Panc1 (cell line): ENCODE measurements around the gene ASPM. TPM values are rescaled to one million over a fixed set of nuclear protein-coding genes. Genes with fewer than 3 reads are reported as not detected.

ENCODE experiments used
- ATAC-seq: fragments of 200-7000 bp; cut with Tn5 transposase; 2 replicates; pipeline ENCODE4 v1.9.1; 2020; ENCODE audit warnings: mild to moderate bottlenecking, moderate library complexity
- Bru-seq: library from RNA; stranded (reverse); fragments of 400-500 nt; gene quantifications from one replicate; lab custom pipeline; 2021; lab: Mats Ljungman, UMichigan
- BruChase-seq, 2 experiments: library from RNA; stranded (reverse); fragments of 400-500 nt; gene quantifications; one replicate each; lab custom pipeline; 2021; lab: Mats Ljungman, UMichigan
- BruUV-seq: library from RNA; stranded (reverse); fragments of 400-500 nt; replicated peaks from 2 replicates; lab custom pipeline; 2021; lab: Mats Ljungman, UMichigan
- CTCF ChIA-PET: fragments of 300-600 bp; sonication (Branson Sonifier 250); formaldehyde crosslinking; loops from one replicate; lab custom pipeline; 2022; ENCODE audit warnings: antibody characterized with exemption; lab: Charles Lee
- POLR2A ChIA-PET: fragments of 300-600 bp; sonication (Branson Sonifier 250); formaldehyde crosslinking; loops from one replicate; lab custom pipeline; 2022; ENCODE audit warnings: antibody characterized with exemption; lab: Charles Lee
- DNase-seq: peaks from one replicate; pipeline ENCODE4 v3.0.0-alpha.2; 2010; ENCODE audit warnings: low read depth, low spot score
- H3K27ac ChIP-seq: 2 replicates; pipeline ENCODE4 v1.5.1; 2011; ENCODE audit warnings: mild to moderate bottlenecking, low read length, inconsistent platforms
- H3K27me3 ChIP-seq: fragments of 200-500 bp; sonication (Bioruptor generic); 2 replicates; pipeline ENCODE4 v1.6.0; 2014; ENCODE audit warnings: low read length, inconsistent platforms; ENCODE audit not compliant: control insufficient read depth, insufficient read depth
- H3K36me3 ChIP-seq: fragments of 200-500 bp; sonication (Bioruptor generic); 2 replicates; pipeline ENCODE4 v1.5.1; 2014; ENCODE audit warnings: inconsistent platforms, mild to moderate bottlenecking, low read length, moderate library complexity; ENCODE audit not compliant: control insufficient read depth, insufficient read depth
- H3K4me1 ChIP-seq: 2 replicates; pipeline ENCODE4 v1.5.1; 2011; ENCODE audit warnings: inconsistent platforms, mild to moderate bottlenecking, low read length, moderate library complexity; ENCODE audit not compliant: control insufficient read depth, insufficient read depth
- H3K4me3 ChIP-seq, 2 experiments: 2 replicates each; pipeline ENCODE4 v1.5.1; 2011 to 2012; ENCODE audit warnings: low read depth in 2 of 2, low read length in 2 of 2, mild to moderate bottlenecking in 2 of 2, inconsistent platforms in 1 of 2, moderate library complexity in 1 of 2
- H3K9me3 ChIP-seq: fragments of 200-500 bp; sonication (Bioruptor generic); 2 replicates; pipeline ENCODE4 v1.5.1; 2014; ENCODE audit warnings: low read depth, mild to moderate bottlenecking, inconsistent platforms, low read length, moderate library complexity; ENCODE audit not compliant: control insufficient read depth, insufficient read depth
- CTCF ChIP-seq: fragments of 450-650 bp; IDR thresholded peaks from 2 replicates; pipeline ENCODE4 v1.5.1; 2017; ENCODE audit warnings: mild to moderate bottlenecking
- POLR2AphosphoS5 ChIP-seq: IDR thresholded peaks from 2 replicates; pipeline ENCODE4 v1.6.1; 2012; ENCODE audit warnings: mild to moderate bottlenecking, low read depth, low read length, moderate library complexity
- REST ChIP-seq, 2 experiments: IDR thresholded peaks; 2 replicates each; pipeline ENCODE4 v1.6.1; 2011 to 2012; ENCODE audit warnings: low read depth in 2 of 2, control low read depth in 1 of 2, low read length in 1 of 2, mild to moderate bottlenecking in 1 of 2, moderate library complexity in 1 of 2; ENCODE audit not compliant: insufficient read depth in 1 of 2
- SIN3A ChIP-seq: IDR thresholded peaks from 2 replicates; pipeline ENCODE4 v1.6.1; 2012; ENCODE audit warnings: low read depth, mild to moderate bottlenecking, low read length, moderate library complexity, borderline replicate concordance; ENCODE audit not compliant: insufficient read depth
- TCF7L2 ChIP-seq: IDR thresholded peaks from 2 replicates; pipeline ENCODE4 v1.6.1; 2011; ENCODE audit warnings: mild to moderate bottlenecking, low read depth, low read length, inconsistent platforms
- in situ Hi-C: cut with HindIII; loops from 2 replicates; pipeline ENCODE4 v1.10.0; 2016; ENCODE audit warnings: low sequenced_read_pairs, low pct_unique_long_range_greater_than_20kb
- intact Hi-C: fragments of 100-400 bp; cut with micrococcal nuclease; formaldehyde crosslinking; loops from one replicate; pipeline ENCODE4 v1.10.0; 2022; ENCODE audit not compliant: unreplicated experiment
- long read RNA-seq: library from polyadenylated mRNA; unstranded; transcript quantifications from one replicate; pipeline ENCODE4 v2.0.0, GENCODE V29; 2021; ENCODE audit not compliant: unreplicated experiment
- polyA plus RNA-seq: library from polyadenylated mRNA; unstranded; fragments of >200 nt; gene quantifications from one replicate; pipeline ENCODE4 v1.2.1, GENCODE V29; 2012; ENCODE audit warnings: missing spikeins; ENCODE audit not compliant: insufficient read length
- total RNA-seq: library from RNA; stranded (reverse); gene quantifications from one replicate; pipeline ENCODE4 v1.2.1, GENCODE V29; 2021; ENCODE audit not compliant: unreplicated experiment

Gene ASPM
- total RNA-seq (26.9 TPM), Bru-seq, nascent RNA (percentile 89 among the genes with signal in this experiment), BruChase-seq, experiment 1, labeled RNA remaining after a 2-hour chase (percentile 89 among the genes with signal in this experiment), BruChase-seq, experiment 2, labeled RNA remaining after a 6-hour chase (percentile 94 among the genes with signal in this experiment)
- polyA plus RNA-seq: 4.0 TPM
- long read RNA-seq, partial matches to known transcripts: 13 of 17 reads
- long read RNA-seq, other reads (novel, unspliced or antisense): 4 of 17 reads

- TF ChIP-seq TCF7L2 (peak; percentile 70; the same call in 1 of the 2 replicates), CTCF (no peak), SIN3A (peak; percentile 96)
These were observed at the start of gene ASPM for GRCh38 chr1:197146101-197147095. Gene ASPM, minus strand, starts transcription at chr1:197146669. Its CDS starts 232 bp downstream, at chr1:197146437.

GRCh38 chr1:197195100-197195499 is 48.6 kb upstream of the ASPM start:
- no TSS peak for BruUV-seq
- ChIA-PET POLR2A (no interaction called here), CTCF (no interaction called here)
- H3K4me3 ChIP-seq: no peak overlapping the region
- H3K4me1 ChIP-seq: peaks cover 13% of the 10 kb centered on the region; the same call in 1 of the 2 replicates
- intact Hi-C loops: no loop called here
- H3K27ac ChIP-seq: no peak overlapping the region
- no peaks in the 10 kb centered on the region for H3K9me3 ChIP-seq
- DNase-seq (no peak), ATAC-seq (no peak)
- H3K36me3 ChIP-seq: peaks cover 4% of the 10 kb centered on the region; the same call in 1 of the 2 replicates
- TF ChIP-seq SIN3A: no peak
- TF ChIP-seq CTCF: no peak
- TF ChIP-seq TCF7L2: no peak
- no peak for TF ChIP-seq REST (IDR thresholded peaks at IDR 0.05; ENCODE audit: insufficient read depth in 1 of 2, low read depth in 2 of 2, low read length in 1 of 2)
- TF ChIP-seq POLR2AphosphoS5: no peak
- H3K27me3 ChIP-seq: no peaks in the 10 kb centered on the region
- in situ Hi-C loops: no loop called here

More at GRCh38 chr1:197146101-197147095, at the start of gene ASPM:
- ChIA-PET POLR2A (no interaction called here), CTCF (no interaction called here)
- Histone ChIP-seq H3K27ac (peak within 1 kb of the TSS; percentile 93), H3K4me3 (peak within 1 kb of the TSS; percentile 63 to 86), H3K4me1 (peaks cover 7% of the 10 kb centered on the region), H3K27me3 (no peaks in the 10 kb centered on the region), H3K9me3 (no peaks in the 10 kb centered on the region), H3K36me3 (peaks cover 25% of the 10 kb centered on the region)
- TSS peak; percentile 91 for BruUV-seq
- peak; percentile 99 for ATAC-seq
- in situ Hi-C loops (no loop called here), intact Hi-C loops (no loop called here)
- DNase-seq: peak; percentile 84
